ENCODE results near the gene ZNF211. TPM values are rescaled to one million over a fixed set of nuclear protein-coding genes. Genes with fewer than 3 reads are reported as not detected.

Gene ZNF211
- total RNA-seq, 3 donors from 2014 or later (not counting 1 experiment from before 2014, with no cell fraction given), result 33.7 to 47.0 (median 36.9) TPM

DNA sequence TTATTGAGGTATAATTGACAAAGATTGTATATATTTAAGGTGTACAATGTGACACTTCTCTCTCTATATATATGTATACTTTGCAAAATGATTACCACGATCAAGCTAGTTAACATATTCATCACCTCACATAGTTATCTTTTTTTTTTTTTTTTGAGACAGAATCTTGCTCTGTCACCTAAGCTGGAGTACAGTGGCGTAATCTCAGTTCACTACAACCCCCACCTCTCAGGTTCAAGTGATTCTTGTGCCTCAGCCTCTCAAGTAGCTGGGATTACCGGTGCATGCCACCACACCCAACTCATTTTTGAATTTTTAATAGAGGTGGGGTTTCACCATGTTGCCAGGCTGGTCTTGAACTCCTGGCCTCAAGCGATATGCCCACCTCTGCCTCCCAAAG, 39.5 kb downstream of the ZNF211 start:
- Mint-ChIP-seq H3K27me3 (ENCODE audit: low read depth in 2 of 2) (peaks cover 13 to 27% of the 10 kb centered on the region in 2 donors), H3K9me3 (peaks cover 0 to 2% of the 10 kb centered on the region in 2 donors), H3K4me3 (no peak overlapping the region), H3K27ac (no peak overlapping the region), H3K36me3 (no peaks in the 10 kb centered on the region), H3K4me1 (no peaks in the 10 kb centered on the region)
- 88% methylated on average over 2 of the region's 4 CpGs for WGBS (ENCODE audit: insufficient coverage)
- TF ChIP-seq CTCF (IDR thresholded peaks at IDR 0.05), result no peak
- H3K4me1 ChIP-seq (ENCODE audit: control insufficient read depth, insufficient read depth, low read length), result no peaks in the 10 kb centered on the region
- no peak overlapping the region for H3K27ac ChIP-seq (ENCODE audit: low read length)
- H3K4me3 ChIP-seq (ENCODE audit: low read length), result no peak overlapping the region
- DNase-seq (no peak), ATAC-seq (no peak)
- no peaks in the 10 kb centered on the region for H3K36me3 ChIP-seq (ENCODE audit: control insufficient read depth, insufficient read depth, low read length)
- H3K27me3 ChIP-seq (ENCODE audit: control insufficient read depth, insufficient read depth, low read length), result peaks cover 8% of the 10 kb centered on the region
- H3K9me3 ChIP-seq (ENCODE audit: control insufficient read depth, insufficient read depth, low read length), result no peaks in the 10 kb centered on the region
- intact Hi-C loops (cut with micrococcal nuclease), result no loop called here

GRCh38 chr19:57675881-57676280, 42.9 kb downstream of the ZNF211 start:
- DNase-seq, result no peak
- Mint-ChIP-seq H3K36me3 (no peaks in the 10 kb centered on the region), H3K4me3 (no peak overlapping the region), H3K27ac (no peak overlapping the region), H3K27me3 (ENCODE audit: low read depth in 2 of 2) (peaks cover 12 to 36% of the 10 kb centered on the region in 2 donors), H3K4me1 (peaks cover 0 to 6% of the 10 kb centered on the region in 2 donors), H3K9me3 (peaks cover 0 to 2% of the 10 kb centered on the region in 2 donors)
- Histone ChIP-seq H3K4me3 (ENCODE audit: low read length) (no peak overlapping the region), H3K4me1 (ENCODE audit: control insufficient read depth, insufficient read depth, low read length) (no peaks in the 10 kb centered on the region), H3K27ac (ENCODE audit: low read length) (no peak overlapping the region), H3K27me3 (ENCODE audit: control insufficient read depth, insufficient read depth, low read length) (peaks cover 4% of the 10 kb centered on the region), H3K9me3 (ENCODE audit: control insufficient read depth, insufficient read depth, low read length) (peaks cover 3% of the 10 kb centered on the region), H3K36me3 (ENCODE audit: control insufficient read depth, insufficient read depth, low read length) (no peaks in the 10 kb centered on the region)
- WGBS (ENCODE audit: insufficient coverage), result 75% methylated on average over 1 of the region's 2 CpGs
- intact Hi-C loops (cut with micrococcal nuclease), result no loop called here
- no peak for TF ChIP-seq CTCF (IDR thresholded peaks at IDR 0.05)
- no peak for ATAC-seq

GRCh38 chr19:57682226-57682766, 49.3 kb downstream of the ZNF211 start:
- H3K27me3 ChIP-seq (ENCODE audit: control insufficient read depth, insufficient read depth, low read length), result no peaks in the 10 kb centered on the region
- H3K36me3 Mint-ChIP-seq, result peaks cover 52% of the 10 kb centered on the region
- H3K9me3 ChIP-seq (ENCODE audit: control insufficient read depth, insufficient read depth, low read length), result peaks cover 56% of the 10 kb centered on the region
- H3K27ac Mint-ChIP-seq, result peak overlapping the region; percentile 85 to 90
- H3K4me3 Mint-ChIP-seq, result peak overlapping the region; percentile 95
- DNase-seq (no peak), ATAC-seq (no peak)
- intact Hi-C loops (cut with micrococcal nuclease), result loop anchor here (2.0 to 10.0 kb wide), 4 partner anchors 27 to 270 kb away; partner anchors contain the start of genes ZNF154, ZNF17, ZNF211 and ZNF552
- peaks cover 20 to 33% of the 10 kb centered on the region in 2 donors for H3K9me3 Mint-ChIP-seq
- H3K4me1 Mint-ChIP-seq, result peaks cover 30 to 44% of the 10 kb centered on the region in 2 donors
- no peak for TF ChIP-seq CTCF (IDR thresholded peaks at IDR 0.05)
- H3K4me3 ChIP-seq (ENCODE audit: low read length), result peak overlapping the region; percentile 84
- peaks cover 22% of the 10 kb centered on the region for H3K4me1 ChIP-seq (ENCODE audit: control insufficient read depth, insufficient read depth, low read length)
- H3K36me3 ChIP-seq (ENCODE audit: control insufficient read depth, insufficient read depth, low read length), result peaks cover 26% of the 10 kb centered on the region
- peak overlapping the region; percentile 42 for H3K27ac ChIP-seq (ENCODE audit: low read length)
- peaks cover 4 to 9% of the 10 kb centered on the region in 2 donors for H3K27me3 Mint-ChIP-seq (ENCODE audit: low read depth in 2 of 2)
- WGBS (ENCODE audit: insufficient coverage), result 5% methylated on average over 19 of the region's 19 CpGs

- H3K27me3 Mint-ChIP-seq (ENCODE audit: low read depth in 2 of 2), result no peaks in the 10 kb centered on the region
- Histone ChIP-seq H3K27me3 (ENCODE audit: control insufficient read depth, insufficient read depth, low read length) (no peaks in the 10 kb centered on the region), H3K4me1 (ENCODE audit: control insufficient read depth, insufficient read depth, low read length) (peaks cover 17% of the 10 kb centered on the region), H3K36me3 (ENCODE audit: control insufficient read depth, insufficient read depth, low read length) (peaks cover 26% of the 10 kb centered on the region), H3K4me3 (ENCODE audit: low read length) (no peak overlapping the region), H3K27ac (ENCODE audit: low read length) (no peak overlapping the region), H3K9me3 (ENCODE audit: control insufficient read depth, insufficient read depth, low read length) (peaks cover 76% of the 10 kb centered on the region)
- peaks cover 69% of the 10 kb centered on the region for H3K36me3 Mint-ChIP-seq
- TF ChIP-seq CTCF (IDR thresholded peaks at IDR 0.05), result no peak
- WGBS (ENCODE audit: insufficient coverage), result 100% methylated on average over 3 of the region's 3 CpGs
- peaks cover 25 to 35% of the 10 kb centered on the region in 2 donors for H3K9me3 Mint-ChIP-seq
- peaks cover 26 to 35% of the 10 kb centered on the region in 2 donors for H3K4me1 Mint-ChIP-seq
- no peak overlapping the region for H3K27ac Mint-ChIP-seq
- DNase-seq (no peak), ATAC-seq (no peak)
- H3K4me3 Mint-ChIP-seq, result no peak overlapping the region
- intact Hi-C loops (cut with micrococcal nuclease), result loop anchor here (10.0 kb wide), 1 partner anchor 52 kb away; the partner anchor contains the start of gene ZNF211
Measured at GRCh38 chr19:57686727-57687126, 53.8 kb downstream of the ZNF211 start.
